SK-MEL-5 (cell line): ENCODE results near the gene PLXNA1. TPM values are rescaled to one million over a fixed set of nuclear protein-coding genes. Genes with fewer than 3 reads are reported as not detected.

Experiments used
- DNase-seq: peaks from one replicate; pipeline ENCODE4 v3.0.0-alpha.2; 2016; ENCODE audit warnings: low read depth, low spot score
- in situ Hi-C: cut with HindIII; loops from 2 replicates; pipeline ENCODE4 v1.10.0; 2016; ENCODE audit warnings: low sequenced_read_pairs, high pct_unique_total_duplicates, low pct_unique_long_range_greater_than_20kb
- total RNA-seq: library from RNA; depleted of rRNA; stranded (reverse); fragments of >200 nt; shearing (Covaris generic); gene quantifications from 2 replicates; pipeline ENCODE4 v1.2.3, GENCODE V29; 2014

PLXNA1 gene
- total RNA-seq, 1 experiment from 2014 or later, result 39.9 TPM

DNA sequence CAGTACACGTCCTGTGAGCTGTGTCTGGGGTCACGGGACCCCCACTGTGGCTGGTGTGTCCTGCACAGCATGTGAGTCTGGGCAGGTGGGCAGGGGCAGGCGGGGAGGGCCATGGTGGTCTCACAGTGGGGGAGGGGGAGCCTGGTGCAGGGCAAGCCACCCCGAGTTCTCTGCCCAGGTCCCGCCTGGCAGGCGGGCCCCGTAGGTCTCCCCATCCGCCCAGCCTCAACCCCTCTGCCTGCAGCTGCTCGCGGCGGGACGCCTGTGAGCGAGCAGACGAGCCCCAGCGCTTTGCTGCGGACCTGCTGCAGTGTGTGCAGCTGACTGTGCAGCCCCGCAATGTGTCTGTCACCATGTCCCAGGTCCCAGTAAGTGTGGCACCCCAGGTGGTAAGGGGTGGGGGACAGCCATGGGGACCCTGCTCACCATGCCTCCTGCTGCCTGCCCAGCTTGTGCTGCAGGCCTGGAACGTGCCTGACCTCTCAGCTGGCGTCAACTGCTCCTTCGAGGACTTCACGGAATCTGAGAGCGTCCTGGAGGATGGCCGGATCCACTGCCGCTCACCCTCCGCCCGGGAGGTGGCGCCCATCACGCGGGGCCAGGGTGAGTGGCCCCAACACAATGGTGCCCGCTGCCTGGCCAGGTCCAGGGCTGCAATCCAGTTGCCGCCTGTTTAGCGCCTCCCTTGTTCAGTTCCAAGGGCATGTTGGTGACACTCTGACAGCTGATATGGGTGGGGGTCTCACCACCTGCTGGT lies 21.9 kb downstream of the PLXNA1 start:
- in situ Hi-C loops, result no loop called here
- peak; percentile 55 for DNase-seq

DNA sequence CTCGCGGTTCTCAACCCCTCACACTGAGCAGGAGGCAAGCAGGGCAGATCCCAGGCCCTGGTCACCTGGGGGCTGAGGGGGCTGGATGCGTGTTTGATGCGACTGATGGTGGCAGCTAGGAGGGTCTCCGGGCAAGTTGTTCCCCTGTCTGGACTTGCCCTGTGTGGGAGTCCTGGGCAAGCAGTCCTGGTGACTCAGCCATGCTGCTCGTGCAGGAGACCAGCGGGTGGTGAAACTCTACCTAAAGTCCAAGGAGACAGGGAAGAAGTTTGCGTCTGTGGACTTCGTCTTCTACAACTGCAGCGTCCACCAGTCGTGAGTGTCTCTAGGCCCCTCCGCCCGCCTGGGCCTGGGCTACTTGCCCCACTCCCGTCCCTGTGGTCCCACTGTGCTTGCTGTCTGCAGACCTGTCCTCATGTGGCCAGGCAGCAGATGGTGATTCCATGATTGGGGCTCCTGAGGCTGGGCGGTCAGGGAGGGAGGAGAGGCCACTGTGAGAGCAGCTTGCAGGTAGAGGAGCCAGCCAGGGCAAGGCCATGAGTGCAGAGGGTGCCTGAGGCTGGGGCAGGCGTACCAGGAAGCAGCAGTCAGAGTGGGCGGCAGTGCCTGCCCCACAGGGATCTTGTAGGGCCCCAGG lies 23.1 kb downstream of the PLXNA1 start:
- DNase-seq, result no peak
- in situ Hi-C loops, result no loop called here

DNA sequence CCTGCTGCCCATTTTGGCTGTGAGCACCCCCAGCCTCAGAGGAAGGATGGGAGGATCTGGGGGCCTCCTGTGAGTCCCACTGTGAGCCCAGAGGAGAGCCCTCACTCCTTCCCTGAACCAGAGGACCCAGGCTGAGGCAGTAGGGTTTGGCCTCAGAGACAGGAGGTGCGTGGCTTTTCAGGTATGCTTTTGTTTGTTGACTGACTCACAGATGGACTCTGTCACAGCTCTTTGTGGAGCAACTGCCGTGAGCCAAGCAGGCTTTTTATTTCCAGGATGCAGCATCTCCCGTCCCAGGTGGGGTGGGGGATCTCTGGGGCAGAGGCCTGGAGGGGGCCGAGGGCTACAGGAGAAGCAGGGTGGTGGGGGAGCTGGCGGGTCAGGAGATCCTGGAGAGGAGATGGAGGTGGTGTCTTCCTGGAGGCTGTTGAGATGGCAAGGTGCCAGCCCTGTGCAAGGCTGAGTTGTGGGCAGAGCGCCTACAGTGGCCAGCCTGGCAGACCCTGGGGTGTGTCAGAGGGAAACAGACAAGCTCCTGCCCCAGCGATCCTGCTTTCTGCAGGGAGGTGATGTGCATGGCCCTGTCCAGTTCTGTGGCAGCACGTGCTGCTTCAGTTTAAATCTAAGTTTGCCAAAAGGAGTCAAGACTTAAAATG lies 24.0 kb downstream of the PLXNA1 start:
- in situ Hi-C loops, result no loop called here
- no peak for DNase-seq

DNA sequence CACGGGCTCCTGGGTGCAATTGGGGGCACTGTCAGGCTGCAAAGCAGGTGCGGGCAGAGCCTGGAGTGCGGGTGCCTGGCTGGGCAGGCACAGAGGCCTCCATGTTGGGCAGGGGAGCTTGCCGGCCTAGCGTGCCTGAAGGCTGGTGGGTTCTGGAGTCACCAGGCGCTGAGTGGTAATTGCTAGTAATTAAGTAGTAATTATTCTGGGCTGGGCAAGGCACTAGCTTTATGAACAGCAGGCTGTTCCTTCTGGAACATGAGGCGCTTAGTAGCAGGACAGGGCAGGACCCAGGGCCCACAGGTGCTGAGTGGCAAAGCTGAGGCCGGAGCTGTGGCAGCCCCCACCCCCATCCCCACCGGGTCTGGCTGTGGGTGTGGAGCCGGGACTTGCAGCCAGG lies 25.3 kb downstream of the PLXNA1 start:
- no peak for DNase-seq
- in situ Hi-C loops, result no loop called here

DNA sequence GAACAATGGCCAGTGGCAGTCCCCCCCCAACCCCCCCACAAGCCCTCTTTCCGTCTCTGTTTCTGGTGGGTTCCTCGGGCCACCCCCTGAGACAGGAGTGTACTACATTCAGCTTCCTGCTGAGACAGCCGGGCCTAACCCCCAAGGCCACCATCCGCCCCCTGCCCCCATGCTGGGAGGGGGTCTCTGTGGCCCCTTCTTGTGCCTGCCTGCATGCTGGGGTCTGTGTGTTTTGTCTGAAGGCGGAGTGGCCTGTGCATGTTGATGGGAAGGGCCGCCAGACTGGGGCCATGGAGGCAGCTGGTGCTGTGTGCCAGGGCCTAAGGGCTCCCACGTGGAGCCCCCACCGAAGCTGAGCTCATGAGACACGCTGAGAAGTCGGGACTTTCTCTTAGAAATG lies 26.6 kb downstream of the PLXNA1 start:
- no peak for DNase-seq
- in situ Hi-C loops, result no loop called here

DNA sequence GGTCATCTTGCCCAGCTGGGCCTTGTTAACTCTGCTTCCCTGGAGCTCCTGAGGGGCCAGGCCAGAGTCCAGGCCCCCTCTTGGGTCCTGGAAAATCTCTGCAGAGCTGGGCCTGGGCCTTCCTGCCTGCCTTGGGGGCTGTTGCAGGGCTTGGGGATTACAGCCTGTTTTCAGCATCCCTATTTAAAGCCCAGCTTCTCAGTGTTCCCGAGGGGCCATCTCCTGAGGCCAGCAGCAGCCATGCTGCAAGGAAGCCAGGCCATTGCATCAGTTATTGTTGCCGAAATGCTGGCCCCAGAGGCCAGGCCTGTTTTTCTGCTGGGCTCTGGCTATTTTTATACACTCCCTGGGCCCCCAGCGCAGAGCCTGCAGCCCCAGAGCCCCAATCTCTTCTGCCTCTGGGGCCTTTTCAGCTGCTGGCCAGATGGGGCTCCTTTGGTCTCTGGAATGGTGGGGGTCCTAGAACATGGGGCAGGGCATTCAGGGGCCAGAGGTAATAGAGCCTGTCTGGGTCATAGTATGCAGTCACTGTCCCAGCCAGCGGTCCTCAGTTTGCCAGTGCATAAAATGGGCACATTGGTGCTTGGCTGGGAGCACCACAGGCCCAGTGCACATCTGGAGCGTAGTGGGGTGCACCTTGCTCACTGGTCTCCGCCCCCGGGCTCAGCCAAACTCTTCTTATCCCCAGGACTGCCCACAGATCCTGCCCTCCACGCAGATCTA lies 28.5 kb downstream of the PLXNA1 start:
- in situ Hi-C loops, result no loop called here
- peak; percentile 32 for DNase-seq

DNA sequence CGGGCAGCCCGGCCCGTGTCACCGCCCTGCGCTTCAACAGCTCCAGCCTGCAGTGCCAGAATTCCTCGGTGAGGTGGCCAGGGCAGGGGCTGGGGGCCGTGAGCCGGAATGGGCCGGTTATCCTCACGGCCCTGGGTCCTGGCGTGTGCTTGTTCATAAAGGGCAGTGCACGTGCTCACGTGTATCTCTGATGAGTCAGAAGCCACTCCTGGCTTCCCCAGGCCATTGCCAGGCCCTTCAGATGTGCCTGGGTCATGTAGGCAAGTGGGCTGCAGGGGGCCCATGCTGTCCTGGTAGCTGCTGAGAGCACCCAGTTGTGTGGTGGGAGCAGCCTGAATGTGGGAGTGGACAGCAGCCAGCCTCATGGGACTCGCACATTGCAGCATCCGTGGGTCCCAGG lies 29.2 kb downstream of the PLXNA1 start:
- in situ Hi-C loops, result no loop called here
- no peak for DNase-seq

DNA sequence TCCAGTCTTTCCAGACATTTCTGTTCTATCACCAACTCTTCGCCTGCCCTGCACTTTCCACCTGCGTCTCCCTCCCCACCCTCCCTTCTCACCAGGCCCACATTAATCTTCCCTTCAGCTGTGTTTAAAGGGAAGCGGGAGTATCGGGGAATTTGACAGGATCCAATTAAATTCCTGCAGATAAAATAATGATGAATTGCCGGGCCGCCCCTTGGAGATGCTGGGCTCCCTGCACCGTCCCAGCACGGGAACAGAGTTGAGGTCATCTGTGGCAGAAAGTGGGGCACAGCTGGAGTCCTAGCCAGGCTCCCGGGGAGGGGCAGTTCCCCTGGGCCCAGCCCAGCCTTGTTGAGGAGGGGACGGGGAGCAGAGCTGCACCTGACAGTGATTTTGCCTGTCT lies 30.3 kb downstream of the PLXNA1 start:
- in situ Hi-C loops, result no loop called here
- no peak for DNase-seq

DNA sequence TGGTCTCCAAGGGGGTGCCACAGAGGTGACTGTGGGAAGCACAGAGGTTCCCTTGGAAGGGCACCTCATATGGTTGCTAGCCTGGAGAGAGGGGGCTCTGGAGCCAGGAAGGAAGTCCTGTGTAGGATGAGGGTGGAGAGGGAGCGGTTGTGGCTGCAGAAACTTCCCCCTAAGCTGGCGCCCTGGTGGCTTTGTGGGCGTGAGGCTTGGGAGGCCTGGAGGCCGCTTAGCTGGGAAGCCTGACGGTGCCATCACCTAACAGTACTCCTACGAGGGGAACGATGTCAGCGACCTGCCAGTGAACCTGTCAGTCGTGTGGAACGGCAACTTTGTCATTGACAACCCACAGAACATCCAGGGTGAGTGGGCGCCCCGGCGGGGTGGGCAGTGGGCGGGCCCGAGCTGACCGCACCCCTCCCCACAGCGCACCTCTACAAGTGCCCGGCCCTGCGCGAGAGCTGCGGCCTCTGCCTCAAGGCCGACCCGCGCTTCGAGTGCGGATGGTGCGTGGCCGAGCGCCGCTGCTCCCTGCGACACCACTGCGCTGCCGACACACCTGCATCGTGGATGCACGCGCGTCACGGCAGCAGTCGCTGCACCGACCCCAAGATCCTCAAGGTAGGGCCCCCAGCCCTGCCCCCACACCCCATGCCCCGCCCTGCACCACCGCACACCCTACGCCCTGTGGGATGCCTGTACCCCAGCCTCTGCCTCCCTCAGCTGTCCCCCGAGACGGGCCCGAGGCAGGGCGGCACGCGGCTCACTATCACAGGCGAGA lies 31.0 kb downstream of the PLXNA1 start:
- DNase-seq, result no peak
- in situ Hi-C loops, result no loop called here

DNA sequence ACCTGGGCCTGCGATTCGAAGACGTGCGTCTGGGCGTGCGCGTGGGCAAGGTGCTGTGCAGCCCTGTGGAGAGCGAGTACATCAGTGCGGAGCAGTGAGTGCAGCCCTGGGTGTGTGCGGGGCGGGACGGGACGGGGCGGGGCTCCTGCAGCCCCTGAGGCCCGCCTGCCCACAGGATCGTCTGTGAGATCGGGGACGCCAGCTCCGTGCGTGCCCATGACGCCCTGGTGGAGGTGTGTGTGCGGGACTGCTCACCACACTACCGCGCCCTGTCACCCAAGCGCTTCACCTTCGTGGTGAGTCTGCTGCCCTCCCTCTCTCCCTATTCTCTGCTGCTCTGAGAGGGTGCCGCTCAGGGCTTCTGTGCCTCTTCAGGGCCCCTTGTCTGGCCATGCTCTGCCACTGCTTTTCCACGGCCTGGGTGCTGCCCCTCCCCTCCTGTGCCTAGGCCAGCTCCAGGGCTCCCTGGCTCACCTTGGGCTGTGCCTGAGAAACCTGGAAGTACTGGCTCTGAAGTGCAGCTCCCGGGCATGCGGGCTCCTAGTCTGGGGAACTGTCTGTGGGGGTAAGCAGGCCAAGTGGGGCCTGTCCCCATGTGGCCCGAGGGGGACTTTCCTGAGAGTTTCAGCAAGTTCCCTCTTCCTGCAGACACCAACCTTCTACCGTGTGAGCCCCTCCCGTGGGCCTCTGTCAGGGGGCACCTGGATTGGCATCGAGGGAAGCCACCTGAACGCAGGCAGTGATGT lies 31.8 kb downstream of the PLXNA1 start:
- in situ Hi-C loops, result no loop called here

DNA sequence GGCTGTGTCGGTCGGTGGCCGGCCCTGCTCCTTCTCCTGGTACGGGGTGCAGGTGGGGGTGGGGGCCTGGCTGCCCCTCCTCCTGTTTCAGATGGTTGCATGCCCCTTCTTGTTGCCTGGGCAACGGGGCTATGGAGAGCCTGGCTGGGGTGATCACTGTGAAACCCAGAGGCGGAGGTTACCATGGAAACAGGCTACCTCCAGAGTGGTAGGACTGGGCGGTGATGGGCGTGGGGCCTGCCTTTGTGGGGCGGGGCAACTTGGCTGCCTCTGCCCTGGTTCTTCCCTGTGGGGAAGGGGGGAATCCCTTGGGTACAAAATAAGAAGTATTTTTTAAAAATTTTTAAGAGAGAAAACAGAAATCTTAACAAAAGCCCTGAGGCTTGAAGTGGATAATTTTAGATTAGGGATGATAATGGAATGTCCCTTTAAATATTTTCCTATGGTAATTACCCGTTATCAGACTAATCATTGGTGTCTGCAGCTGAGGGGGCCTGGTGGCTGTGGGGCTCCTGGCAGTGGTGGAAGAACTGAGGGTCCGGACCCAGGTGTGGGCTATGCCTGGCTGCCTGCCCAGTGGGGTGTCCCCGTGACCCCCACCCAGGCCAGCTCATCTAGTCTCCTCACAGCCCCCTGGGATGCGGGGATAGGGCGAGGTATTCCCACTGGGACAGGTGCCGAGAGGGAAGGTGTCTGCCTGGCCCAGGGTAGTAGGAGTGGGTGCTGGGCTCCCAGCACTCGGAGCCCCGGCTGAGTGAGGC lies 32.5 kb downstream of the PLXNA1 start:
- in situ Hi-C loops, result no loop called here
- DNase-seq, result no peak

More for the DNA sequence above, 31.8 kb downstream of the PLXNA1 start:
- DNase-seq, result no peak

DNA sequence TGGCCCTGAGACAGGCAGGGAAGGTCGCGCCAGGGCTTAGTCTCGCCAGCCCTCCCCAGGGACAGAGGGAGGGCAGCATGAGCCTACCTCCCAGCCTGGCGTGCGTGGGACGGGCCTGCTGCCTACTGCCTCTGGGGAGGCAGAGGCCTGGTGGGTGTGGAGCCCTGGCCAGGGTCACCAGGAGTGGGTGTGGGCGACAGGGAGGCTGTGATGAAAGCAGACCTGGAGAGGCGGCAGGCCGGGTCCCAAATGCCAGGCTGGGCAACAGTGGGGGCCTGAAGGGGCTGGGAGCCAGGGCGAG lies 33.1 kb downstream of the PLXNA1 start:
- in situ Hi-C loops, result no loop called here
- DNase-seq, result no peak

DNA sequence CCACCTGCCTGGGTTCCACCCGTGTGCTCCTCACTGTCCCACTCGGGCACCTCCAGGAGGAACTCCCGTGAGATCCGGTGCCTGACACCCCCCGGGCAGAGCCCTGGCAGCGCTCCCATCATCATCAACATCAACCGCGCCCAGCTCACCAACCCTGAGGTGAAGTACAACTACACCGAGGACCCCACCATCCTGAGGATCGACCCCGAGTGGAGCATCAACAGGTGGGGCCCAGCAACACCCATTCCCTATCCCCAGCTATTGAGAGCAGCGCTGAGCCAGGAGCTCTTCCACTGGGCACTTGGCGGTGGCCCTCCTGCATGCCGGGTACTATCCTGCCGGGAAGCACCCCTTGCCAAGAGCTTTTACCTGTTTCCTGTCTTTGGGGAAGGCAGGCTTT lies 33.5 kb downstream of the PLXNA1 start:
- no peak for DNase-seq
- in situ Hi-C loops, result no loop called here

DNA sequence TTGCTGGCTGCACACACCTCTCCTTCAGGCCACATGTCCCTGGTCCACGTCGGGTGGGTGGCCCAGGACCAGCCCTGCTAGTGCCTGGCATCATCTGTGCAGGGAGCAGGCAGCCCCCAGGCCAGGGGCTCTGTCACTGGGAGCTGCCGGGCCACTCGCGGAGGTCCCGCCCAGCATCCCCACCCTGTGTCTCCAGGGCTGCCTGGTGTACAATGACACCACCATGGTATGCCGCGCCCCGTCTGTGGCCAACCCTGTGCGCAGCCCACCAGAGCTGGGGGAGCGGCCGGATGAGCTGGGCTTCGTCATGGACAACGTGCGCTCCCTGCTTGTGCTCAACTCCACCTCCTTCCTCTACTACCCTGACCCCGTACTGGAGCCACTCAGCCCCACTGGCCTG lies 34.3 kb downstream of the PLXNA1 start:
- in situ Hi-C loops, result no loop called here
- no peak for DNase-seq

DNA sequence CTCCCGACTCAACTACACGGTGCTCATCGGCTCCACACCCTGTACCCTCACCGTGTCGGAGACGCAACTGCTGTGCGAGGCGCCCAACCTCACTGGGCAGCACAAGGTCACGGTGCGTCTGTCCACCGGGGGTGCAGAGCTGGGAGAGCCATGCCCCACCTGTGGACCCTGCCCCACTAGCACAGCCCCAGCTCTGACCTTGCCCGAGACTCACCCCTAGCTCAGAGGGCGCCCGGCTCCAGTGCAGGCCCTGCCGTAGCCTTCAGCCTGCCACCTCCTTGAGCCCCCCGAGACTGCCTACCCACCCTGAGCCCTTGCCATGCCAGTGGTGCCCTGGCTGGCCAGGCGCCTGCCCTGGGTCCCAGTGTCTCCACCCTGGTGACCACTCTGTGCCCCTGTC lies 34.9 kb downstream of the PLXNA1 start:
- in situ Hi-C loops, result no loop called here
- DNase-seq, result no peak

DNA sequence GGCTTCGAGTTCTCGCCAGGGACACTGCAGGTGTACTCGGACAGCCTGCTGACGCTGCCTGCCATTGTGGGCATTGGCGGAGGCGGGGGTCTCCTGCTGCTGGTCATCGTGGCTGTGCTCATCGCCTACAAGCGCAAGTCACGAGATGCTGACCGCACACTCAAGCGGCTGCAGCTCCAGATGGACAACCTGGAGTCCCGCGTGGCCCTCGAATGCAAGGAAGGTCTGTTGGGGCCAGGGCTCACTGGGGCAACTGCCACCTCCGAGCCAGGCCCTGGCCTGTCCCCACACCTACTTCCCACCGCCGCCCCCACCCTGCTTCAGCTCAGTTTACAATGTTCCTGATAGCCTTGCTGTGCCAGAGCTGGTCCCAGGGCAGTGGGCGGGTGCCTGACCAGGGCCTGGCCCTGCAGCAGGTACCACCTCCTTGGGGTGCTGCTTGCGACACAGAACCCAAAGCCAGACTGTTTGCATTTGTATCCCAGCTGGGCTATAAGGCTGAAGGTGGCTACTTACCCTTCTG lies 35.5 kb downstream of the PLXNA1 start:
- in situ Hi-C loops, result no loop called here

More for the DNA sequence above, 35.5 kb downstream of the PLXNA1 start:
- DNase-seq, result no peak
